ENCODE data around the gene ICAM4. TPM values are rescaled to one million over a fixed set of nuclear protein-coding genes. Genes with fewer than 3 reads are reported as not detected.

The ICAM4 gene
- total RNA-seq, 4 donors from 2014 or later: 0.29 to 0.78 (median 0.66) TPM; not detected in 1

DNA sequence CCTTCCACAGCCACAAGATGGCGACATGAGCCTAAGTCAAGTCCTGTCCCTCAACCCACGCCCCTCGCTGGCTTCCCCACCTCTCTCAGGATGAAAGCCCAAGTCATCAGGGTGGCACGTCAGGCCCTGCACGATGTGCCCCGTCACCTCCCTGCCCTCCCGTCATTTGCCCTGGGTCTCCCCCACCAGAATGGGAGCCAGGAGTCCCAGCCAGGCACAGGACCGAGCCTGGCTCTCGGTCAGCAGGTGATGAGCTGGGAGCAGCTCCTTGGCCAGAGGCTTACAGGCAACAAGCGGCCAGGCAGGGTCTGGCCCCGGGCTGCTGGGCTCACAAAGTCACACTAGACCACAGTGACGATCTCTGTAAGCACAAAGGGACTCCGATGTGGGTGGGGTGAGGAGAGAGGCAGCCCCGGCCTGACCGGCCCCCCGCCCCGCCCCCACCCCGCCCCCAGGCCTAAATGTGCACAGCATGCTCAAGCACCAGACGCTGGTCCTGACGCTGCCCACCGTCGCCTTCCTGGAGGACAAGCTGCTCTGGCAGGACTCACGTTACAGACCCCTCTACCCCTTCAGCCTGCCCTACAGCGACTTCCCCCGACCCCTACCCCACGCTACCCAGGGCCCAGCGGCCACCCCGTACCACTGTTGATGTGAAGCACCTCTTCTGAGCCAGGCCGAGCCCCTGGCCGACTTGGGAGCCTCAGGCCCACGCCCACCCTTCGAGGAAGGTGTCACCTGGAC, 27.4 kb upstream of the ICAM4 start:
- peaks cover 0 to 8% (median 7%) of the 10 kb centered on the region in 4 donors for H3K4me1 ChIP-seq
- H3K27me3 ChIP-seq: no peaks in the 10 kb centered on the region
- WGBS: 49% methylated on average over 23 of the region's 32 CpGs
- DNase-seq (ENCODE audit: extremely low spot score): no peak
- no peak overlapping the region for H3K4me3 ChIP-seq
- intact Hi-C loops (cut with DNase I): loop anchor here (10.0 kb wide), 1 partner anchor 155 kb away; the partner anchor contains the start of genes ANGPTL6 and PPAN
- TF ChIP-seq, protein P1, sequence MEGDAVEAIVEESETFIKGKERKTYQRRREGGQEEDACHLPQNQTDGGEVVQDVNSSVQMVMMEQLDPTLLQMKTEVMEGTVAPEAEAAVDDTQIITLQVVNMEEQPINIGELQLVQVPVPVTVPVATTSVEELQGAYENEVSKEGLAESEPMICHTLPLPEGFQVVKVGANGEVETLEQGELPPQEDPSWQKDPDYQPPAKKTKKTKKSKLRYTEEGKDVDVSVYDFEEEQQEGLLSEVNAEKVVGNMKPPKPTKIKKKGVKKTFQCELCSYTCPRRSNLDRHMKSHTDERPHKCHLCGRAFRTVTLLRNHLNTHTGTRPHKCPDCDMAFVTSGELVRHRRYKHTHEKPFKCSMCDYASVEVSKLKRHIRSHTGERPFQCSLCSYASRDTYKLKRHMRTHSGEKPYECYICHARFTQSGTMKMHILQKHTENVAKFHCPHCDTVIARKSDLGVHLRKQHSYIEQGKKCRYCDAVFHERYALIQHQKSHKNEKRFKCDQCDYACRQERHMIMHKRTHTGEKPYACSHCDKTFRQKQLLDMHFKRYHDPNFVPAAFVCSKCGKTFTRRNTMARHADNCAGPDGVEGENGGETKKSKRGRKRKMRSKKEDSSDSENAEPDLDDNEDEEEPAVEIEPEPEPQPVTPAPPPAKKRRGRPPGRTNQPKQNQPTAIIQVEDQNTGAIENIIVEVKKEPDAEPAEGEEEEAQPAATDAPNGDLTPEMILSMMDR (IDR thresholded peaks at IDR 0.05): peak; percentile 54 to 67 (median 65)
- TF ChIP-seq POLR2A (IDR thresholded peaks at IDR 0.05; ENCODE audit: low read depth): no peak
- peak in 1 of 2 donors; percentile 18 for TF ChIP-seq POLR2AphosphoS5 (IDR thresholded peaks at IDR 0.05)
- no peak for TF ChIP-seq EP300 (IDR thresholded peaks at IDR 0.05)
- H3K36me3 ChIP-seq: peaks cover 31 to 57% (median 53%) of the 10 kb centered on the region in 4 donors
- H3K27ac ChIP-seq (replicated peaks in 1 of 4): peak overlapping the region in 1 of 4 donors; percentile 34
- H3K9me3 ChIP-seq: no peaks in the 10 kb centered on the region

DNA sequence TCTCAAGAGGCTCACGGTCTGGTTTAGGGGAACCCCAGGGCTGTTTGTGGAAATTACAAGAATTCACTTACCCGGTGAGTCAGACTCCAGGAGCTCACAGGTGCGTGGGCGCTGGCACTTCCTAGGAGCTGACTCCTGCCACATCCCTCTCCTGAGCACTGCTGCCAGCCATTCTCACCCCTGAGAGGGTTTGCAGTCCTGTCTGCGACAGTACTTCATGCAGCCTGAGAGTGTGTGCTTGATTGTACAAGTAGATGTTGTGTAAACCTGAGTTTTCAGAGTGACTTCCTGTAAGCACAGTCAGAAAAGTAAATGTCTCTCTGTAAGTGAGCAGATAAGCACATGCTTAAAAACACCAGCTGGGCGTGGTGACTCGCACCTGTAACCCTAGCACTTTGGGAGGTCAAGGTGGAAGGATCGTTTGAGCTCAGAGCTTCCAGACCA, 26.6 kb upstream of the ICAM4 start:
- Histone ChIP-seq H3K36me3 (peaks cover 31 to 49% (median 45%) of the 10 kb centered on the region in 4 donors), H3K4me3 (no peak overlapping the region), H3K27me3 (no peaks in the 10 kb centered on the region), H3K4me1 (peaks cover 0 to 8% (median 7%) of the 10 kb centered on the region in 4 donors), H3K27ac (replicated peaks in 1 of 4) (no peak overlapping the region), H3K9me3 (no peaks in the 10 kb centered on the region)
- no peak for TF ChIP-seq POLR2A (IDR thresholded peaks at IDR 0.05; ENCODE audit: low read depth)
- TF ChIP-seq EP300 (IDR thresholded peaks at IDR 0.05): no peak
- TF ChIP-seq POLR2AphosphoS5 (IDR thresholded peaks at IDR 0.05): no peak
- TF ChIP-seq, protein P1 (IDR thresholded peaks at IDR 0.05): no peak
- DNase-seq (ENCODE audit: extremely low spot score): no peak
- intact Hi-C loops (cut with DNase I): no loop called here
- 76% methylated on average over 8 of the region's 8 CpGs for WGBS

DNA sequence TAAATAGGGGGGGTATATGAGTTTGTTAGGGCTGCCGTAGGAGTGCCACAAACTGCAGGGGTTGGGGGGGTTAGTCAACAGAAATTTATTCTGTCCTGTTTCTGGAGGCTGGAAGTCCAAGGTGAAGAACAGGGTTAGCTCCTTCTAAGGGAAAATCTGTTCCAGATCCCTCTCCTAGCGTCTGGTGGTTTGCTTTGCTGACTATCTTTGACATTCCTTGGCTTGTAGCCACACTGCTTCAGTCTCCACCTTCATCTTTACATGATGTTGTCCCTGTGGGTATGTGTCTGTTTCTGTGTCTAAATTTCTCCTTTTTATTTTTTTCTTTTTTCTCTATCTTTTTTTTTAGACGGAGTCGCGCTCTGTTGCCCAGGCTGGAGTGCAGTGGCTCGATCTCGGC, 24.0 kb upstream of the ICAM4 start:
- intact Hi-C loops (cut with DNase I): no loop called here
- WGBS: 80% methylated on average over 7 of the region's 7 CpGs

GRCh38 chr19:10266706-10267105, 20.0 kb upstream of the ICAM4 start:
- intact Hi-C loops (cut with DNase I): no loop called here
- no peak overlapping the region for H3K4me3 ChIP-seq
- 89% methylated on average over 7 of the region's 7 CpGs for WGBS
- H3K27ac ChIP-seq (replicated peaks in 1 of 4): peak overlapping the region in 2 of 4 donors; percentile 20 to 75
- DNase-seq (ENCODE audit: extremely low spot score): no peak
- H3K9me3 ChIP-seq: no peaks in the 10 kb centered on the region
- TF ChIP-seq EP300 (IDR thresholded peaks at IDR 0.05): no peak
- TF ChIP-seq POLR2AphosphoS5 (IDR thresholded peaks at IDR 0.05): no peak
- TF ChIP-seq, protein P1 (IDR thresholded peaks at IDR 0.05): no peak
- no peak for TF ChIP-seq POLR2A (IDR thresholded peaks at IDR 0.05; ENCODE audit: low read depth)
- no peaks in the 10 kb centered on the region for H3K36me3 ChIP-seq
- peaks cover 32 to 47% (median 32%) of the 10 kb centered on the region in 4 donors for H3K4me1 ChIP-seq
- H3K27me3 ChIP-seq: peaks cover 0 to 30% (median 15%) of the 10 kb centered on the region in 4 donors

More for the DNA sequence above, 24.0 kb upstream of the ICAM4 start:
- Histone ChIP-seq H3K4me3 (no peak overlapping the region), H3K4me1 (peaks cover 6 to 16% (median 7%) of the 10 kb centered on the region in 4 donors), H3K36me3 (peaks cover 10 to 23% (median 20%) of the 10 kb centered on the region in 4 donors), H3K27ac (replicated peaks in 1 of 4) (no peak overlapping the region), H3K9me3 (no peaks in the 10 kb centered on the region), H3K27me3 (no peaks in the 10 kb centered on the region)
- no peak for DNase-seq (ENCODE audit: extremely low spot score)
- TF ChIP-seq EP300 (IDR thresholded peaks at IDR 0.05): no peak

DNA sequence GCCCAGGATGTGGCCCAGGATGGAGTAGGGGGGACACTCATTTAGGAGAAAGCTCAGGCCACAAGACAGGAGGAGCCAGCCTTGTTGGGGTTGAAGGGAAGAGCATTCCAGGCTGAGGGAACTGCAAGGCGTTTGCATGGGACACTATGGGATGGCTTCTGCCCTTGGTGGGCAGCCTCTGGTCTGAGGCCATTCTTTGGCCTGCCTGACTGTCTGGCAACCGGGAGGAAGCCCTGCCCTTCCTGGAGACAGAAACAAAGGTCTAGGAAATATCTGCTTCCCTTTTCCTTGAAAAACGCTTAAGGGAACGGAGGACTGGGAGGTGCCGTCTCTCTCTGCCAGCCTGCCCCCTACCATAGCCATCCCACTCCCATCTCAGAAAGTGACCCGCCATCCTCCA, 18.7 kb upstream of the ICAM4 start:
- intact Hi-C loops (cut with DNase I): no loop called here
- DNase-seq (ENCODE audit: extremely low spot score): no peak
- Histone ChIP-seq H3K36me3 (no peaks in the 10 kb centered on the region), H3K27ac (replicated peaks in 1 of 4) (peak overlapping the region in 3 of 4 donors; percentile 65 to 88 (median 75)), H3K4me3 (no peak overlapping the region), H3K27me3 (peaks cover 0 to 39% (median 15%) of the 10 kb centered on the region in 4 donors), H3K4me1 (peaks cover 32 to 52% (median 37%) of the 10 kb centered on the region in 4 donors), H3K9me3 (no peaks in the 10 kb centered on the region)
- WGBS: 64% methylated on average over 6 of the region's 6 CpGs
- TF ChIP-seq POLR2A (IDR thresholded peaks at IDR 0.05; ENCODE audit: low read depth): no peak
- TF ChIP-seq EP300 (IDR thresholded peaks at IDR 0.05): no peak
- TF ChIP-seq, protein P1 (IDR thresholded peaks at IDR 0.05): no peak
- peak; percentile 24 to 35 for TF ChIP-seq POLR2AphosphoS5 (IDR thresholded peaks at IDR 0.05)

Measured in esophagus muscularis mucosa (tissue), 4 donors.